Heart right ventricle (tissue), 16 donors: Measurements from ENCODE around the gene HSF5. TPM values are rescaled to one million over a fixed set of nuclear protein-coding genes. Genes with fewer than 3 reads are reported as not detected.

Source experiments
- ATAC-seq, 8 donors: fragments of 200-7000 bp; cut with Tn5 transposase; one replicate each; pipeline ENCODE4 v1.9.1; 2020; ENCODE audit warnings: mild to moderate bottlenecking in 8 of 8, moderate library complexity in 8 of 8, moderate number of reproducible peaks in 1 of 8
- DNase-seq, 2 donors: peaks; one replicate each; pipeline ENCODE4 v3.0.0-alpha.2; 2020
- H3K27ac ChIP-seq, 10 donors: fragments of 200-600 bp; sonication (generic) in 2 of 10; one replicate each; pipeline versions ENCODE4 v1.5.0 to v1.8.0; 2020 to 2022; ENCODE audit warnings: mild to moderate bottlenecking in 3 of 10
- H3K27me3 ChIP-seq, 7 donors: fragments of 200-600 bp; one replicate each; pipeline ENCODE4 v1.8.0; 2021 to 2022; ENCODE audit warnings: mild to moderate bottlenecking in 2 of 7
- H3K36me3 ChIP-seq, 9 donors: fragments of 200-600 bp; sonication (generic) in 1 of 9; one replicate each; pipeline versions ENCODE4 v1.5.0 to v1.8.0; 2020 to 2022; ENCODE audit warnings: mild to moderate bottlenecking in 2 of 9
- H3K4me1 ChIP-seq, 9 donors: fragments of 200-600 bp; sonication (generic) in 1 of 9; one replicate each; pipeline versions ENCODE4 v1.5.0 to v1.8.0; 2020 to 2022; ENCODE audit warnings: mild to moderate bottlenecking in 4 of 9
- H3K4me3 ChIP-seq, 10 donors: fragments of 200-600 bp; sonication (generic) in 2 of 10; one replicate each; pipeline versions ENCODE4 v1.5.0 to v1.8.0; 2020 to 2022; ENCODE audit warnings: mild to moderate bottlenecking in 7 of 10, moderate library complexity in 2 of 10
- H3K9me3 ChIP-seq, 11 donors: fragments of 200-600 bp in 10 of 11; sonication (generic) in 2 of 11; one replicate each; pipeline versions ENCODE4 v1.5.0 to v1.8.0; 2013 to 2022; ENCODE audit warnings: mild to moderate bottlenecking in 2 of 11, control low read depth in 1 of 11, moderate library complexity in 1 of 11
- CTCF ChIP-seq, 9 donors: fragments of 200-600 bp; sonication (generic) in 2 of 9; IDR thresholded peaks; one replicate each; pipeline versions ENCODE4 v1.5.0 to v1.8.0; 2021 to 2022; ENCODE audit warnings: antibody characterized with exemption in 9 of 9, mild to moderate bottlenecking in 5 of 9, moderate library complexity in 1 of 9
- WGBS, 2 donors: extraction: QIAGEN DNeasy Blood & Tissue Kit; methylation state at CpG; one replicate each; pipeline ENCODE4 v1.1.7; 2013; ENCODE audit warnings: inconsistent platforms in 1 of 2; 5-methylcytosine and 5-hydroxymethylcytosine counted together
- intact Hi-C, 10 donors: fragments of 100-400 bp; cut with DNase I; formaldehyde crosslinking; loops; one replicate each; pipeline versions ENCODE4 v1.11.1 to v1.14.2; 2022
- polyA plus RNA-seq, 2 donors: library from polyadenylated mRNA; stranded (reverse); fragments of 200-250 nt; gene quantifications; one replicate each; pipeline ENCODE4 v1.2.3, GENCODE V29; 2013
- total RNA-seq, 10 donors: library from RNA; stranded (reverse); fragmentation: NEBNext Ultra II Directional in 3 of 10; extraction: Animal tissue kit (Norgen Biotek cat#: 25700) in 3 of 10; gene quantifications; one replicate each; pipeline versions ENCODE4 v1.2.1 to v1.2.4, GENCODE V29; 2021 to 2023
- donor health status: Arrhythmogenic right ventricular cardiomyopathy.
- donor health status: ischemic (EF 13 %, LVEDD 7.1; RV severe dilation, severe dysfunction).
- donor health status: healthy with polysubstance abuse.
- donor health status: DM: no; HTN: yes; CAD: no.
- donor health status: DM: no; HTN: no; CAD: no.
- donor health status: ischemic (EF 25% LVEDD 6.9; RV normal size, moderate dysfunction).
- donor health status: ischemic (EF 25% LVEDD 5.7; RV mildly dilated, moderate dysfunction).
- donor health status: healthy.
- donor health status: DM: yes; HTN: yes; CAD: no.
- donor health status: Ischemic cardiomyopathy.
- donor health status: ischemic (EF 35%, LVEDD 5.7; RV mildly dilated, moderate dysfunction).
- donor health status: nonischemic (EF 11% LVEDD 7.7; RV severe dilation, severe dysfunction).
- donor health status: DM: yes; HTN: yes; CAD: no.
- donor health status: PGD.
- donor health status: ischemic (EF 29% LVEDD 5.4; RV normal size, mild dysfunction).
- donor health status: nonischemic (EF 23%, LVEDD 6.1; RV moderate dilation, normal function).

HSF5 gene
- total and polyA plus RNA-seq, 12 donors, result 0.04 to 0.14 (median 0.05) TPM; not detected in 9

GRCh38 chr17:58513965-58514769, 26.0 kb upstream of the HSF5 start, which contains the start of gene MTMR4:
MTMR4 (minus strand) TSS chr17:58514638; CDS start chr17:58514407, 231 bp downstream.
- intact Hi-C loops, result loop anchor here in 3 of 10 donors (2.0 to 10.0 kb wide), 3 partner anchors 75 to 488 kb away; partner anchors contain the start of gene SUPT4H1 (in 1 of the 3)
- TF ChIP-seq CTCF (IDR thresholded peaks at IDR 0.05), result no peak
- H3K9me3 ChIP-seq, result no peaks in the 10 kb centered on the region
- ATAC-seq, result peak; percentile 20 to 55 (median 38)
- peak; percentile 81 to 85 for DNase-seq
- peak within 1 kb of the TSS in 9 of 10 donors; percentile 43 to 77 (median 70) for H3K27ac ChIP-seq
- H3K27me3 ChIP-seq, result no peaks in the 10 kb centered on the region
- 1% methylated on average over 61 to 64 of the region's 64 CpGs for WGBS, 2 donors
- peak within 1 kb of the TSS; percentile 60 to 83 (median 71) for H3K4me3 ChIP-seq
- H3K4me1 ChIP-seq, result peaks cover 18 to 46% (median 43%) of the 10 kb centered on the region in 9 donors
- H3K36me3 ChIP-seq, result peaks cover 0 to 50% (median 31%) of the 10 kb centered on the region in 9 donors

GRCh38 chr17:58513267-58513964, 25.2 kb upstream of the HSF5 start:
- DNase-seq, result no peak
- 35 to 39% methylated on average over 14 of the region's 14 CpGs for WGBS, 2 donors
- Histone ChIP-seq H3K27me3 (no peaks in the 10 kb centered on the region), H3K4me3 (peak overlapping the region; percentile 60 to 83 (median 71)), H3K4me1 (peaks cover 14 to 42% (median 38%) of the 10 kb centered on the region in 9 donors), H3K9me3 (no peaks in the 10 kb centered on the region), H3K36me3 (peaks cover 0 to 58% (median 37%) of the 10 kb centered on the region in 9 donors), H3K27ac (peak overlapping the region in 1 of 10 donors; percentile 70)
- ATAC-seq, result no peak
- intact Hi-C loops, result loop anchor here in 2 of 10 donors (5.0 to 10.0 kb wide), 2 partner anchors 159 to 489 kb away; partner anchors contain the start of gene SUPT4H1 (in 1 of the 2)
- no peak for TF ChIP-seq CTCF (IDR thresholded peaks at IDR 0.05)

- H3K36me3 ChIP-seq, result peaks cover 5 to 82% (median 60%) of the 10 kb centered on the region in 9 donors
- intact Hi-C loops, result loop anchor here in 2 of 10 donors (5.0 to 10.0 kb wide), 2 partner anchors 155 to 492 kb away; partner anchors contain the start of gene SUPT4H1 (in 1 of the 2)
- WGBS, 2 donors, result 90 to 94% methylated on average over 5 of the region's 5 CpGs
- no peak for TF ChIP-seq CTCF (IDR thresholded peaks at IDR 0.05)
- H3K4me1 ChIP-seq, result peaks cover 10 to 37% (median 25%) of the 10 kb centered on the region in 9 donors
- ATAC-seq (no peak), DNase-seq (no peak)
- H3K9me3 ChIP-seq, result no peaks in the 10 kb centered on the region
- H3K27me3 ChIP-seq, result no peaks in the 10 kb centered on the region
- no peak overlapping the region for H3K4me3 ChIP-seq
- no peak overlapping the region for H3K27ac ChIP-seq
Measured at GRCh38 chr17:58510075-58510474, 21.9 kb upstream of the HSF5 start.
